Epithelial cell of proximal tubule (primary cell): ENCODE data around the gene TRABD2B. TPM values are rescaled to one million over a fixed set of nuclear protein-coding genes. Genes with fewer than 3 reads are reported as not detected.

Source experiments
- DNase-seq: peaks from one replicate; pipeline ENCODE4 v3.0.0-alpha.2; 2011; ENCODE audit warnings: low read depth
- H3K4me3 ChIP-seq: 2 replicates; pipeline ENCODE4 v1.5.1; 2011; ENCODE audit warnings: low read depth, mild to moderate bottlenecking, low read length
- total RNA-seq: library from RNA; depleted of rRNA; stranded (reverse); fragments of >200 nt; gene quantifications from 2 replicates; pipeline ENCODE4 v1.2.3, GENCODE V29; 2015
- TF ChIP-seq, protein P1 (sequence below): conservative IDR thresholded peaks from 2 replicates; pipeline ENCODE4 v1.5.1; 2012; ENCODE audit warnings: low read depth, mild to moderate bottlenecking, low read length

TRABD2B gene
- total RNA-seq, 1 donor from 2014 or later, result 0.46 TPM

DNA sequence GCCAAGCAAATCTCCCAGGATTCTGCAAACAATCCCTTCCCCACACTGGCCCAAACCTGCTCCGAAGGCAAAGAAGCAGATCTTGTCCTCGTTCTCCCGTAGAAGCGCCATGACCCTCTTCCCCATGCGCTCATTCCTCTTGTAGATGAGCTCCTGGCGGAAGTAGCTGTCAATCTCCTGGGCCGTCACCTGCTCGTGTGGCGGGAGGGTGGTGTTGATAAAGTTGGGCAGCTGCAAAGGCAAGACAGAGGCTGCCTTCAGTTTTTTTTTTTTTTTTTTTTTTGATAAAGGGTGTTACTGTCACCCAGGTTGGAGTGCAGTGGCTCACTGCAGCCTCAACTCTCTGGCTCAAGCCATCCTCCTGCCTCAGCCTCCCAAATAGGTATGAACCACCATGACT is 202.7 kb downstream of the TRABD2B start:
- DNase-seq, result no peak

DNA sequence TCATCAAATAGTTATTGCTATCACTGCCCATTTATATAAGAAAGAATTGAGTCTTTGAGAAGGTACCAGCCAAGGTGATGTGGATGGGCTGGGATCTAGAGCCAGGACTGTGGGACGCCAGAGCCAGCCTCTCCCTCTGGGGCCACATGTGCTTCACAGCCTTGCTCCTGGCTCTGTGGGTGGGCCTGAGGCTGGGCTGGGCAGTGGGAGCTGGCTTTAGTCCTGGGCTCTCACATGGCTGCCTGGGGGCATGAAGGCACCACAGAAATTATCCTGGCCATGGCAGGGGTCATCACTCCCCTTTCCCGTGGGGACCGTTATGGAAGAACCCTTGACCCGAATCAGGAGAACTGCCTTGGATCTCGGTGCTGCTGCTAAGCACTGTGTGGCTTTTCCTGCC is 203.1 kb downstream of the TRABD2B start:
- H3K4me3 ChIP-seq, result no peak overlapping the region
- TF ChIP-seq, protein P1, sequence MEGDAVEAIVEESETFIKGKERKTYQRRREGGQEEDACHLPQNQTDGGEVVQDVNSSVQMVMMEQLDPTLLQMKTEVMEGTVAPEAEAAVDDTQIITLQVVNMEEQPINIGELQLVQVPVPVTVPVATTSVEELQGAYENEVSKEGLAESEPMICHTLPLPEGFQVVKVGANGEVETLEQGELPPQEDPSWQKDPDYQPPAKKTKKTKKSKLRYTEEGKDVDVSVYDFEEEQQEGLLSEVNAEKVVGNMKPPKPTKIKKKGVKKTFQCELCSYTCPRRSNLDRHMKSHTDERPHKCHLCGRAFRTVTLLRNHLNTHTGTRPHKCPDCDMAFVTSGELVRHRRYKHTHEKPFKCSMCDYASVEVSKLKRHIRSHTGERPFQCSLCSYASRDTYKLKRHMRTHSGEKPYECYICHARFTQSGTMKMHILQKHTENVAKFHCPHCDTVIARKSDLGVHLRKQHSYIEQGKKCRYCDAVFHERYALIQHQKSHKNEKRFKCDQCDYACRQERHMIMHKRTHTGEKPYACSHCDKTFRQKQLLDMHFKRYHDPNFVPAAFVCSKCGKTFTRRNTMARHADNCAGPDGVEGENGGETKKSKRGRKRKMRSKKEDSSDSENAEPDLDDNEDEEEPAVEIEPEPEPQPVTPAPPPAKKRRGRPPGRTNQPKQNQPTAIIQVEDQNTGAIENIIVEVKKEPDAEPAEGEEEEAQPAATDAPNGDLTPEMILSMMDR, result no peak
- DNase-seq, result no peak

More for the DNA sequence above, 202.7 kb downstream of the TRABD2B start:
- H3K4me3 ChIP-seq, result no peak overlapping the region
- TF ChIP-seq, protein P1, result no peak

DNA sequence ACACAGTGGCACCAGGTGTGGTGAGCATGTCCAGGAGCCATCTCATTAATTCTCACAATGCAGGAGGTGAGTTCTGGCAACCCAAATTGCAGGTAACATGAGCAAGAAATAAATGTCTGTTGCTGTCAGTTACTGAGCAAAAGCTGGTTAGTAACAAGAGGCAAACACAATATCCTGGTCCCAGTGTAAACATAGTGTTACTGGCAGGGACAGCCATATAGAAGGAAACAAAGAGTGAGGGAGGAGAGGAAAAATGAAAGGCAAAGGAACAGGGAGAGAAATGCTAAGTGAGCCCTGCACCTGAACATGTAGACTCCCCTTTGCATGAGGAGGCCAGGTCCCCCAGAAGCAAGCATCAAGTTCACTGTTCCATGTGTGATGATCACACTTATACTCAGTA is 203.6 kb downstream of the TRABD2B start:
- TF ChIP-seq, protein P1, result no peak
- H3K4me3 ChIP-seq, result no peak overlapping the region
- no peak for DNase-seq

DNA sequence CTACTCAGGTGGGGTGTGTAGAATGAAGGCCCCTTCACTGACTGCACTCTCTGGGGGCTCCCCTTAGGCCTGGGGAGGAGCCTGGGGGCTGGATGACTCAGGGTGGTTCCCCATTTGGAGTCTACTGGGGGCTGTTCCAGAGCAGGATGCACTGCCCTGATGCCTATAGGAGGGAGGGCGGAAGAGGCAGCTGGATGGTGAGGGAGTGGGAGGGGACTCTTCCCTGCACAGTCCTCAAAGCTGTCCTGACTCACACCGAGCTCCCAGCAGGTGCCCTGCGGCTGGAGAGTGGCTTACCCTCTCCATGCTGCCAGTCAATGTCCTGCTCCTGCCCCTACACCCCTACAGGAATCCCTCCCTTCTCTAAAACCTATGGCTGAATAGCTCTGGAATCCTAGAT is 204.4 kb downstream of the TRABD2B start:
- TF ChIP-seq, protein P1, result no peak
- H3K4me3 ChIP-seq, result no peak overlapping the region
- DNase-seq, result no peak

DNA sequence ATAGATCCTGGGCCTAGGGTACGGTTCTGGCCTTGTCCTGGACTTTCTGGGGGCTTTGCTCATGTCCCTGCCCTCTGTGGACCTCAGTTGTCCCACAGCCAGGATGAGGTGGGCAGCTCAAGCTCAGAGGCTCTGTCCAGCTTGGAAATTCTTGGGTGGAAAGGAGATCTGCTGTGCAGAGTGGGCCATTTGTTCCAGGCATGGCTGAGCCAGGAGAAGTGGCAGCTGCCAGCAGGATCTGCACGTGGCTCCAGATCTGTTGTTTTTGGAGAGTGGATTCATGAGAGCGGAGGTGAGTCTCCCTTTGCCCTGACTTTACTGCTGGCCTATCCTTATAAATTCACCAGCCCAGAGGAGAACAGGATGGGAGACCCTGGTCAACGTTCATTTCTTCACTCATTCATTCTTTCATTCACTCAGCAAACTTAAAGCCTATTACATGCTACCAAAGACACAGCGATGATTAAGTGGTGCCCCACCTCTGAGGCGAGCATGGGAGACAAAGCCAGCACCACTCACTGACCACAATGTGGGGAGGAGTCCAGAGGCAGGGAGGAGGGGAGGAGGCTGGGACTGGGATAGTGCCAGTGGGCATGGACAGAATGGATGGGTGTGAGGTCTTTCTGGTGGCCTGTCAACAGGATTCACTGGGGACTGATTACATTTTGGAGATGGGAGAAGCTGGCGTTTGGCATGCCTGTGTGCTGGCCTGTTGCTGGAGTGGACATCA is 205.1 kb downstream of the TRABD2B start:
- no peak overlapping the region for H3K4me3 ChIP-seq
- DNase-seq, result no peak
- TF ChIP-seq, protein P1, result no peak

DNA sequence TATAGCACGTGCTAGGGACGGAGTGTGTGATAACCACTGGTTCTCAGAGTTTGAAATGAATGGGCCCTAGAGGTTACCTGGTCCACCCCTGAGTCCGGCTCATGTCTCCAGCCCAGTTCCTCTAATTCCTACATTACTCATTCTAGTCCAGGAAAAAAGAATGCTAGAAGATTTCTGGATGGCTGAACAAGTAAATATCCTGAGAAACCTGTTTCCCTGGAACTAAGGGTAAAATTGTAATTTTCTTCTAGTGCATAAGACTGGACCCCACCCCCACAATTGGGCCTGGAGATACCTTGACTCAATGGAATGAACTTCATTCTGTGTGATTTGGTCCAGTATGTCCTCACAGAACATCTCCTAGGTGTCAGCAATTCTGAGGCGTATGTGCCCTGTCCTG is 208.4 kb downstream of the TRABD2B start:
- DNase-seq, result no peak
- TF ChIP-seq, protein P1, result no peak
- no peak overlapping the region for H3K4me3 ChIP-seq

DNA sequence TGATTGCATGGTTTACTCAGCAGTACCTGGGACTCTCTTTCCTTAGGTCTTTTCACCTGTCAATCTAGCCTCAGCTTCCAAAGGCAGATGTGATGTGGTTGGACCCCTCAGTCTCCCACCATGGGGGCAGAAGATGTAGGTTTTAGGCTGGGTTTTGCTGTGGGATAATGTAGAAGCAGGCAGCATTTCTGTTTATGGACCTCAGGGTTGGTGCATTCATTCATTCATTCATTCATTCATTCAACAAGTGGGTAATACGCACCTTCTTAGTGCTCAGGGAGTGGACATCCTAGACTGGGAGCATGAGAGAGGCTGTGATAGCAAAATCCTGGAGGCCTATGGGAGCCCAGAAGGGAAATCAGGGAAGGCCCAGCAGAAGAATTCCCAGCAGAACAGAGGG is 209.6 kb downstream of the TRABD2B start:
- no peak overlapping the region for H3K4me3 ChIP-seq
- TF ChIP-seq, protein P1, result no peak
- no peak for DNase-seq
